Raji (cell line): ENCODE measurements around the gene PRKCH.

Source experiments
- POLR2A ChIP-seq: IDR thresholded peaks from 2 replicates; pipeline ENCODE4 v1.6.1; 2011; ENCODE audit warnings: low read depth, low read length, control low read depth; ENCODE audit not compliant: insufficient read depth

Gene PRKCH

GRCh38 chr14:61438860-61439765, 117.7 kb downstream of the PRKCH start:
- no peak for TF ChIP-seq POLR2A

DNA sequence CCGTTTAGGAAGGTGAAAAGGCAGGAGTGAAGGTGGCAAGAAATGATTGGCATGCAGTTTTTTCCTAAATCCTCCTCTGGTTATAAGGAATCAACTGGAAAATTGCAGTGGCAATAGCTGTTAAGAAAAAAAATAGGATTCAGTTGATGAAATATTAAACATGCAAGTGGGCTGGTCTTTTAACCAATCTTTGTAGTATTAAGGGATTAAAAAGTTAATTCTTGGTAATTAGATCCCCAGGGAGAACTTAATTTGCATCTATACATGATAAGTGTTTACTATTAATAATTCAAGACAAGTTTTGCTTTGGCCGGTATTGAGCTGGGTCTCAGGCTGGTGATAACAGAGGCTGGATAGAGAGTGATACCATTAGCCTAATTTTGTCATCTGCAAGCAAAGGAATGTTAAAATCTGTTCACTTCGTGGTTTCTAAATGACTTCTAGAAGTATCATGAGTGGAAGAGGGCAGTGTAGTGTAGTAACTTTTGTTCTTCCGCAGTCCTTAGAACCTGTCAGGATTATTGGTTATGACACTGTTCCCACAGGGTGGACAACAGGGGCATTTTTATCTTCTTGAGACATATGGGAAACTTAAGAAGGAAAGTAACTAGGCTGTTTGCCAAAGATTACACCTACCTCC, 118.5 kb downstream of the PRKCH start:
- no peak for TF ChIP-seq POLR2A

DNA sequence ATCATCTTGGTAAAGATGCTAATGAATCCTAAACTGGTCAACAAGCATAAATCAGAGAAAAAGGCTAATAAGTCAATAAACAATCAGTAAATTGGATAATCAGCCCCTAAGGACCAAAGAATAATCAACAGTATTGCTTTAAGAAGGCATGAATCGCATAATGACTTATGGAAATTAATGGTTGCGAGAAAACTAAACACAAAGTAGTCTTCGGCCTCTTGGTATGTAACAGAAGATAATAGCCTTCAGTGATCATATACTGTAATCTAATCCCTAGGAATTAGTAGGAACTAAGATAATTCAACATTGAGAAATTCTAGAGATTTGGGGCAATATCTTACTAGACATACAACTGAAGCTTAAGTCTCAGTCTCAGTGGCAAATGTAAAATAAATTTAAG, 122.1 kb downstream of the PRKCH start:
- TF ChIP-seq POLR2A = no peak

- no peak for TF ChIP-seq POLR2A
Measured at GRCh38 chr14:61444215-61444768, 122.9 kb downstream of the PRKCH start.

GRCh38 chr14:61451491-61451890, 130.1 kb downstream of the PRKCH start:
- no peak for TF ChIP-seq POLR2A

GRCh38 chr14:61451891-61452400, 130.6 kb downstream of the PRKCH start:
- no peak for TF ChIP-seq POLR2A

- no peak for TF ChIP-seq POLR2A
Measured at GRCh38 chr14:61452452-61452851, 131.1 kb downstream of the PRKCH start.

DNA sequence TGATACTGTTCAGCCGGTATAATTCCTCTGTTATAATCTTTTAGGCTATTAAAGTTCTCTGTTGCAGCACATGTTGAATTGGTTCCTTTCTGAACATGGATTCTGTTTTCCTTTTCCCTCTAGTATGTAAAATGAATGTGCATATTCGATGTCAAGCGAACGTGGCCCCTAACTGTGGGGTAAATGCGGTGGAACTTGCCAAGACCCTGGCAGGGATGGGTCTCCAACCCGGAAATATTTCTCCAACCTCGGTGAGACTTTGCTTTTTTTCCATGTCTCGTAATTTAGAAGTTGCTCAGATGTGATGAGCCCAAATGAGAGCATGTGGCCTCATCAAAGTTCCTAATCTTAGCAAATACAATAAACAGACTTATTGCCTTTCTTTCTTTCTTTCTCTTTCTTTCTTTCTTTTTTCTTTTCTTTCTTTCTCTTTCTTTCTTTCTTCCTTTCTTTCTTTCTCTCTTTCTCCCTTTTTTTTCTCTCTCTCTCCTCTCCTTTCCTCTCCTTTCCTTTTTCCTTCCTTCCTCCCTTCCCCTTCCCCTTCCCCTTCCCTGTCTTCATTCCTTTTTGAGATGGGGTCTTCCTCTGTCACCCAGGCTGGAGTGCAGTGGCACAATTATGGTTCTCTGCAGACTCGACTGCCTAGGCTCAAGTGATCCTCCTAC, 131.9 kb downstream of the PRKCH start:
- TF ChIP-seq POLR2A = no peak

DNA sequence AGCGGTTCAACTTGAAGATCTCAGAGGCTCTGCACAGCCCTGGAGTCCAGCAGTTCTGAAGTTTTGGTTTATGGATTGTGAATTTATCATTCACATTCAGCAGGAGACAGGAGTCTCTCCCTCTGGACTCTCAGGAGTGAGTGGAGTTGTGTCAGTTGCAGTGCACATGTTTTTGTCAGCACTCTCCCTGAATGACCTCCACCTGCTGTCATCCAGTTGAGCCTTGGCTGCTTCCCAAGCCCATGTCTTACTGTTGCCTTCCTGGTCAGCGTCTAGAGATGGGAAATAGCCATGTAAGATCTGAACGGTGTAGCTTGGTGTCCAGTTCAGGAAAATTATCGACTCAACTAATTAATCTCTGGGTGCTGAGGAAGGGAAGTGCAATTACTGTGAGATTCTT, 133.2 kb downstream of the PRKCH start:
- TF ChIP-seq POLR2A = no peak

GRCh38 chr14:61455351-61455750, 134.0 kb downstream of the PRKCH start:
- no peak for TF ChIP-seq POLR2A

GRCh38 chr14:61456720-61457119, 135.3 kb downstream of the PRKCH start:
- TF ChIP-seq POLR2A = no peak

- no peak for TF ChIP-seq POLR2A
Measured at GRCh38 chr14:61458766-61459165, 137.4 kb downstream of the PRKCH start.

- TF ChIP-seq POLR2A = no peak
Measured at GRCh38 chr14:61459229-61459628, 137.8 kb downstream of the PRKCH start.

DNA sequence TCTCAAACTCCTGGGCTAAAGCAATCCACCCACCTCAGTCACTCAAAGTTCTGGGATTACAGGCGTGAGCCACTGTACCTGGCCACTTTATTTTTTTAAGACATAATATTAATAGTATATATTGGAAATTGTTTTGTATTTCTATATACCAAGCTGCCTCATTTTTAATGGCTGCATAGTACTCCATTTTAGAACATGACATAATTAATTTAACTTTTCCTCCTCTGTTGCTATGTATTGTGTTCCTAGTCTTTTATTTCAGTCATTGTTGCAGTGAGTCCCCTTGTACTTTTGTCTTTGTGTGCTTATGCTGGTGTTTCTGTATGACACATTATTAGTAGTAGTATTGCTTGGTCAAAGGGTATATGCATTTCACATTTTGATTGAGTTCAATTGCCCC, 138.7 kb downstream of the PRKCH start:
- no peak for TF ChIP-seq POLR2A
